Kidney (tissue), 14 donors: ENCODE results near the gene SPINT2. TPM values are rescaled to one million over a fixed set of nuclear protein-coding genes. Genes with fewer than 3 reads are reported as not detected.

Experiments
- DNase-seq, 5 donors: peaks; one replicate each; pipeline ENCODE4 v3.0.0-alpha.2; 2013 to 2020
- FAIRE-seq: peaks from 2 replicates; lab custom pipeline; 2012; peaks lifted over from hg19 to GRCh38; lab: Jason Lieb, UNC
- H3K27ac ChIP-seq, 2 donors: one replicate each; pipeline ENCODE4 v1.7.0; 2013; ENCODE audit warnings: low read depth in 2 of 2, low read length in 2 of 2, inconsistent platforms in 1 of 2
- H3K27me3 ChIP-seq: one replicate; pipeline ENCODE4 v1.7.1; 2013; ENCODE audit warnings: low read length, inconsistent platforms; ENCODE audit not compliant: control insufficient read depth, insufficient read depth
- H3K36me3 ChIP-seq, 3 donors: one replicate each; pipeline versions ENCODE4 v1.7.0 to v1.7.1; 2013; ENCODE audit warnings: low read length in 3 of 3, control low read depth in 1 of 3, inconsistent platforms in 1 of 3; ENCODE audit not compliant: insufficient read depth in 3 of 3, control insufficient read depth in 2 of 3
- H3K4me1 ChIP-seq, 3 donors: one replicate each; pipeline versions ENCODE4 v1.7.0 to v1.7.1; 2013; ENCODE audit warnings: low read length in 3 of 3, inconsistent platforms in 1 of 3, low read depth in 1 of 3; ENCODE audit not compliant: control insufficient read depth in 2 of 3, insufficient read depth in 2 of 3
- H3K4me3 ChIP-seq, 3 donors: one replicate each; pipeline versions ENCODE4 v1.7.0 to v1.8.1; 2013; ENCODE audit warnings: low read length in 3 of 3, control low read depth in 1 of 3, inconsistent platforms in 1 of 3
- H3K9ac ChIP-seq, 3 donors: one replicate each; pipeline versions ENCODE4 v1.7.0 to v1.7.1; 2013; ENCODE audit warnings: low read length in 3 of 3, control low read depth in 1 of 3, inconsistent platforms in 1 of 3
- H3K9me3 ChIP-seq, 3 donors: one replicate each; pipeline versions ENCODE4 v1.7.0 to v1.7.1; 2013; ENCODE audit warnings: low read length in 3 of 3, control low read depth in 1 of 3, inconsistent platforms in 1 of 3; ENCODE audit not compliant: control insufficient read depth in 2 of 3, insufficient read depth in 1 of 3
- CTCF ChIP-seq: IDR thresholded peaks from 3 replicates; pipeline ENCODE4 v1.5.1; 2012; ENCODE audit warnings: mild to moderate bottlenecking, moderate library complexity, borderline replicate concordance; ENCODE audit not compliant: insufficient read depth; ENCODE audit errors: extremely low read depth
- intact Hi-C: fragments of 100-400 bp; cut with DNase I; formaldehyde crosslinking; loops from one replicate; pipeline ENCODE4 v1.11.1; 2022
- polyA plus RNA-seq: library from polyadenylated mRNA; stranded (reverse); fragments of 350-450 nt; fragmentation: Illumina TruSeq; extraction: RNeasy Lipid Tissue Mini Kit (QIAGEN cat#74804); gene quantifications from one replicate; pipeline ENCODE4 v1.2.3, GENCODE V29; 2014; ENCODE audit warnings: low read depth, low replicate concordance; ENCODE audit not compliant: insufficient read depth
- total RNA-seq: library from RNA; stranded (reverse); fragmentation: NEBNext Ultra II Directional; extraction: Animal tissue kit (Norgen Biotek cat#: 25700); gene quantifications from one replicate; pipeline ENCODE4 v1.2.1, GENCODE V29; 2021
- donor health status: control.
- donor health status: control.
- donor health status: control.
- donor health status: control.
- donor health status: control.
- donor health status: DM: yes; HTN: yes; CAD: no.
- donor health status: Normal renal cell carcinoma (clear cell type).

The SPINT2 gene
- total and polyA plus RNA-seq, 2 donors from 2014 or later: 381 to 425 TPM

GRCh38 chr19:38247734-38248268 lies 16.6 kb upstream of the SPINT2 start:
- no peak overlapping the region for H3K27ac ChIP-seq
- no peak for TF ChIP-seq CTCF
- intact Hi-C loops: loop anchor here (5.0 kb wide), 1 partner anchor 84 kb away; no protein-coding TSS in a partner anchor
- no peak overlapping the region for H3K4me3 ChIP-seq
- no peaks in the 10 kb centered on the region for H3K27me3 ChIP-seq
- DNase-seq (no peak), FAIRE-seq (no peak)
- H3K9me3 ChIP-seq: no peaks in the 10 kb centered on the region
- H3K36me3 ChIP-seq: no peaks in the 10 kb centered on the region
- H3K4me1 ChIP-seq: peaks cover 0 to 7% (median 4%) of the 10 kb centered on the region in 3 donors
- no peak overlapping the region for H3K9ac ChIP-seq

- TF ChIP-seq CTCF: no peak
- Histone ChIP-seq H3K27ac (no peak overlapping the region), H3K9ac (no peak overlapping the region), H3K36me3 (no peaks in the 10 kb centered on the region), H3K4me1 (peaks cover 0 to 7% (median 4%) of the 10 kb centered on the region in 3 donors), H3K4me3 (no peak overlapping the region), H3K9me3 (no peaks in the 10 kb centered on the region), H3K27me3 (no peaks in the 10 kb centered on the region)
- intact Hi-C loops: loop anchor here (5.0 kb wide), 1 partner anchor 84 kb away; no protein-coding TSS in a partner anchor
- FAIRE-seq (no peak), DNase-seq (no peak)
These were observed 16.0 kb upstream of the SPINT2 start for GRCh38 chr19:38248421-38248820.

GRCh38 chr19:38250428-38250820 lies 13.9 kb upstream of the SPINT2 start:
- intact Hi-C loops: no loop called here
- no peak overlapping the region for H3K4me3 ChIP-seq
- TF ChIP-seq CTCF: no peak
- H3K9ac ChIP-seq: no peak overlapping the region
- no peaks in the 10 kb centered on the region for H3K27me3 ChIP-seq
- peaks cover 0 to 9% (median 4%) of the 10 kb centered on the region in 3 donors for H3K4me1 ChIP-seq
- no peak for DNase-seq
- no peaks in the 10 kb centered on the region for H3K9me3 ChIP-seq
- no peaks in the 10 kb centered on the region for H3K36me3 ChIP-seq
- no peak overlapping the region for H3K27ac ChIP-seq
- no peak for FAIRE-seq
